ENCODE data around the gene PSKH1.

The PSKH1 gene

GRCh38 chr16:67886387-67886786 is 6.7 kb upstream of the PSKH1 start:
- no peaks in the 10 kb centered on the region for H3K9me2 ChIP-seq (replicated peaks; ENCODE audit: low read depth, low read length)
- H3K4me2 ChIP-seq (ENCODE audit: low read depth, low read length, poor library complexity, severe bottlenecking), result no peak overlapping the region
- H3K27me3 ChIP-seq (ENCODE audit: insufficient read depth, low read length, poor library complexity, severe bottlenecking), result no peaks in the 10 kb centered on the region
- H3K36me3 ChIP-seq (ENCODE audit: insufficient read depth, low read length), result peaks cover 51% of the 10 kb centered on the region; the same call in 1 of the 2 replicates
- H3K9me3 ChIP-seq (ENCODE audit: insufficient read depth, low read depth, low read length), result no peaks in the 10 kb centered on the region
- no peaks in the 10 kb centered on the region for H3K4me1 ChIP-seq (ENCODE audit: insufficient read depth, low read length, poor library complexity, severe bottlenecking)
- H3F3A ChIP-seq (ENCODE audit: low read depth), result no peaks in the 10 kb centered on the region
- no peak overlapping the region for H3K9ac ChIP-seq (ENCODE audit: low read depth, low read length, poor library complexity, severe bottlenecking)
- H4K20me1 ChIP-seq (ENCODE audit: insufficient read depth, low read length, poor library complexity, severe bottlenecking), result no peaks in the 10 kb centered on the region
- no peak for TF ChIP-seq CTCF (conservative IDR thresholded peaks at IDR 0.05; ENCODE audit: low read length)
- TF ChIP-seq EZH2phosphoT487 (IDR thresholded peaks at IDR 0.05; ENCODE audit: borderline replicate concordance), result no peak
- H2AFZ ChIP-seq (ENCODE audit: low read length), result no peak overlapping the region
- H3K4me3 ChIP-seq (ENCODE audit: low read length, poor library complexity, severe bottlenecking), result no peak overlapping the region
- no peaks in the 10 kb centered on the region for H3K79me2 ChIP-seq (ENCODE audit: insufficient read depth, low read length)

GRCh38 chr16:67888331-67888730 is 4.7 kb upstream of the PSKH1 start:
- no peaks in the 10 kb centered on the region for H3K9me3 ChIP-seq (ENCODE audit: insufficient read depth, low read depth, low read length)
- no peak overlapping the region for H2AFZ ChIP-seq (ENCODE audit: low read length)
- no peaks in the 10 kb centered on the region for H3K27me3 ChIP-seq (ENCODE audit: insufficient read depth, low read length, poor library complexity, severe bottlenecking)
- peaks cover 6% of the 10 kb centered on the region for H3K4me1 ChIP-seq (ENCODE audit: insufficient read depth, low read length, poor library complexity, severe bottlenecking)
- no peak overlapping the region for H3K4me3 ChIP-seq (ENCODE audit: low read length, poor library complexity, severe bottlenecking)
- no peaks in the 10 kb centered on the region for H3F3A ChIP-seq (ENCODE audit: low read depth)
- H3K79me2 ChIP-seq (ENCODE audit: insufficient read depth, low read length), result peaks cover 2% of the 10 kb centered on the region
- no peak overlapping the region for H3K4me2 ChIP-seq (ENCODE audit: low read depth, low read length, poor library complexity, severe bottlenecking)
- no peak overlapping the region for H3K9ac ChIP-seq (ENCODE audit: low read depth, low read length, poor library complexity, severe bottlenecking)
- no peaks in the 10 kb centered on the region for H4K20me1 ChIP-seq (ENCODE audit: insufficient read depth, low read length, poor library complexity, severe bottlenecking)
- peaks cover 32% of the 10 kb centered on the region; the same call in 1 of the 2 replicates for H3K36me3 ChIP-seq (ENCODE audit: insufficient read depth, low read length)
- H3K9me2 ChIP-seq (replicated peaks; ENCODE audit: low read depth, low read length), result no peaks in the 10 kb centered on the region
- TF ChIP-seq EZH2phosphoT487 (IDR thresholded peaks at IDR 0.05; ENCODE audit: borderline replicate concordance) (no peak), CTCF (conservative IDR thresholded peaks at IDR 0.05; ENCODE audit: low read length) (no peak)

- Histone ChIP-seq H3K9me2 (replicated peaks; ENCODE audit: low read depth, low read length) (no peaks in the 10 kb centered on the region), H3K4me1 (ENCODE audit: insufficient read depth, low read length, poor library complexity, severe bottlenecking) (peaks cover 23% of the 10 kb centered on the region), H4K20me1 (ENCODE audit: insufficient read depth, low read length, poor library complexity, severe bottlenecking) (no peaks in the 10 kb centered on the region), H3K79me2 (ENCODE audit: insufficient read depth, low read length) (peaks cover 37% of the 10 kb centered on the region), H3K9ac (ENCODE audit: low read depth, low read length, poor library complexity, severe bottlenecking) (peak overlapping the region; percentile 71), H3K4me3 (ENCODE audit: low read length, poor library complexity, severe bottlenecking) (peak overlapping the region; percentile 85), H3K27me3 (ENCODE audit: insufficient read depth, low read length, poor library complexity, severe bottlenecking) (no peaks in the 10 kb centered on the region), H3K4me2 (ENCODE audit: low read depth, low read length, poor library complexity, severe bottlenecking) (peak overlapping the region; percentile 80), H2AFZ (ENCODE audit: low read length) (peak overlapping the region; percentile 76), H3F3A (ENCODE audit: low read depth) (no peaks in the 10 kb centered on the region), H3K36me3 (ENCODE audit: insufficient read depth, low read length) (no peaks in the 10 kb centered on the region), H3K9me3 (ENCODE audit: insufficient read depth, low read depth, low read length) (no peaks in the 10 kb centered on the region)
- TF ChIP-seq EZH2phosphoT487 (IDR thresholded peaks at IDR 0.05; ENCODE audit: borderline replicate concordance) (no peak), CTCF (conservative IDR thresholded peaks at IDR 0.05; ENCODE audit: low read length) (no peak)
Observed at GRCh38 chr16:67892375-67892774, 679 bp upstream of the PSKH1 start.

All from Loucy (cell line).